Esophagus muscularis mucosa (tissue), 2 donors: ENCODE measurements around the gene PDLIM4.

ENCODE experiments used
- POLR2A ChIP-seq: fragments of 450-650 bp; IDR thresholded peaks from one replicate; pipeline ENCODE4 v1.6.1; 2017; ENCODE audit warnings: antibody characterized with exemption, moderate library complexity, mild to moderate bottlenecking, low read depth
- POLR2AphosphoS5 ChIP-seq, 2 donors: sonication (generic); formaldehyde crosslinking; IDR thresholded peaks; one replicate each; pipeline ENCODE4 v1.6.1; 2017; ENCODE audit warnings: antibody characterized with exemption in 2 of 2

DNA sequence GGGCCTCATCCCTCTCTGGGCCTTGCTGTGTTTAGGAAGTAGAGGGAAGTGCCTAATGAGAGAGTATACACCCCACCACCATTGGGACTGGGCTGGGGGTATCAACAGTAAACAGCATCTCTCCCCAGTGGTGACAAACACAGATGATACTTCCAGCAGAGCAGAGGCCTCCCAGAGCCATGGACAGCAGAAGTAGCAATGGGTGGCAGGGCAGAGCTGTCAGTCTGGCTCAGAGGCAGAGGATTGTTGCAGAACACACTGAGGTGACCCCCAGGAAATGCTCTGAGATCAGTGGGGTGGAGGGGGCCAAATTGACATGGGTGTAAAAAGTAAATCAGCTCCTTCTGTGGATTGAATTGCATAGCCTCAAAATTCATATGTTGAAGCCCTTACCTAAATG lies 17.7 kb upstream of the PDLIM4 start:
- no peak for TF ChIP-seq POLR2AphosphoS5 (IDR thresholded peaks at IDR 0.05)
- TF ChIP-seq POLR2A = no peak
